NOMO-1 treated with dmso at 0.1 percent for 144 hours (cell line): ENCODE data around the gene IRAK3.

ENCODE experiments used
- DNase-seq: peaks from one replicate; lab custom pipeline; 2025; ENCODE audit not compliant: unreplicated experiment; lab: John Stamatoyannopoulos, UW

The IRAK3 gene

GRCh38 chr12:66252771-66253170, 63.8 kb downstream of the IRAK3 start:
- DNase-seq = no peak

DNA sequence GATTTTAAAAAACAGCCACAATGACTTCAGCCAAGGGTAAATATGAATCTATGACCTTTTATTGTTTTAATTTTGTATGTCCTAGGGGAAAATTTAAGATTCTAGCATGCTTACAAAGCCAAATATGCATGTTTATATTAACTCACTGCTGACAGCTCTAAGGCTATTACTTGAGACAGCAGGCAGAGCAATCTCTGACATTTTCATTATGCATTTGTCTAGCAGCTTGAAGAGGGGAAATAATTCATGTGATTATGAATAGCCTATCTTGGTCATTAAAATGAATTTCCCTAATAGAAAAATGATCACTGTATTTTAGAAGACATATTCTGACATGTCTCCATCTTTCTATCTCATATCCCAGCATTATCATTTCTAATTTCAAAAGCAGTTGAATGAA, 66.7 kb downstream of the IRAK3 start:
- DNase-seq = no peak

- DNase-seq = no peak
Observed at GRCh38 chr12:66258011-66258410, 69.0 kb downstream of the IRAK3 start.

- no peak for DNase-seq
Observed at GRCh38 chr12:66262737-66263136, 73.7 kb downstream of the IRAK3 start.

GRCh38 chr12:66268562-66268961, 79.5 kb downstream of the IRAK3 start:
- peak; percentile 89 for DNase-seq

DNA sequence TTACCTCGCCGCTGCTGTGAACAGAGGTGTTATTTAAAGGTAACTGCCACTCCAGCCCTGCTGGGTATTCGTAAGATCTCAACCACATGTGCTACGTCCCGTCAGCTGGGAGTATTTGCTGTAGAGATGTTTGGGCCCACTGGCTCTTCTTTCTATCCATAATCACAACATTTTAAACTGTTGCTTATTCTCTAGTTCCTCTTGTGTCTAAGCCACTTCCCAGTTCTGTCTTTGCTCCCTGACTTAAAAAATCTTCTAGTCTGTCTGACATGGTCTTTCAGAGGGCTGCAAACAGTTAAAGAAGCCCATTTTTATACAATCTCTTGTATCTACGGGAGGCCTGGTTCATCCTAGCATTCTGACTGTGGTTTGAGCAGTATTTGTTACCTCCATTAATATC, 80.1 kb downstream of the IRAK3 start:
- DNase-seq = peak; percentile 42

DNA sequence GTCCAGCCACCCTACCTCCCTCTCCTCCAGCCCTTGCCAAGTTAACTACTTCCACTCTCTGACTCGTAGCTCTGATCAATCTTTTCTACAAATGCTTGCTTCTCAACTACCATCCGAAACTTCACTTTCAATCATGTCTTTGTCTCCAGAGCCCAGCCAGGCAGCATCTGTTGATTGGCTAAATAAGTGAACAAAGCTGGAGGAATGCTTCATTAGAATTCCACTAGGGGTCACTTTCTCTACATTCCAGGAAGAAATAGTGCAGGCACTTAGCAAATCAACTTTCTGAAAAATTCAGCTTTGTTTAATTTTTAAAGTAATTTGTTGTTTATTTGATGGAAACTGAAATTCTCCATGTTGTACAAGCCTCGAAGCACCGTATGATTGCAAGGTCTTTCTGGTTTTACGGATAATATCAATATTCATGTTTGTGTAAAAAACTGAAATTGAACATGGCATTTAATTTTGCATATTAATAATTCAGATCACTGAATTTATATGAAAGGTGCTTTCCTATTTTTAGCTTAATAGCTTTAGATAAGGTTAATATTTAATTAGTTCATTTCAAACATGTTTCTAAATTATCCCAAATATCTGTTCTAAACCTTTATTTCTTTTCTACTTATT, 80.9 kb downstream of the IRAK3 start:
- peak; percentile 34 for DNase-seq

DNA sequence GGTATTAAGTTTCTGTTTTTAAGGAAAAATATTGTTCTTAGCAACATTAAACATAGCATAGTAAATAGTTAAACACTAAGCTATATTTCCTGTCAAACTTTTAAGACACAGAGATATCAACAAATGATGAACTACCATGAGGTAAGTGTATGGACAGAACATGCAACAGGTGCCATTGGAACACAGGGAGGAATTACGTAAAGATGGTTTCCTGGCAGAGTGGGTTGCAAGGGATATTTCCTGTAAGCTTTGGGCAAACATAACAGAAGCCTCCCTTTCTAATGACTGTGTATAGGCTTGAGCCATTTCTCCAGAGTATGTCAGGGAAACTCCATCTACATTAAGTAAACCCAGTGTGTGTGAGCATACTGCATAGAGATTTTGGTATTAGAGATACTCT, 81.6 kb downstream of the IRAK3 start:
- no peak for DNase-seq

- DNase-seq = no peak
Observed at GRCh38 chr12:66272650-66273049, 83.6 kb downstream of the IRAK3 start.

- no peak for DNase-seq
Observed at GRCh38 chr12:66273147-66273546, 84.1 kb downstream of the IRAK3 start.

DNA sequence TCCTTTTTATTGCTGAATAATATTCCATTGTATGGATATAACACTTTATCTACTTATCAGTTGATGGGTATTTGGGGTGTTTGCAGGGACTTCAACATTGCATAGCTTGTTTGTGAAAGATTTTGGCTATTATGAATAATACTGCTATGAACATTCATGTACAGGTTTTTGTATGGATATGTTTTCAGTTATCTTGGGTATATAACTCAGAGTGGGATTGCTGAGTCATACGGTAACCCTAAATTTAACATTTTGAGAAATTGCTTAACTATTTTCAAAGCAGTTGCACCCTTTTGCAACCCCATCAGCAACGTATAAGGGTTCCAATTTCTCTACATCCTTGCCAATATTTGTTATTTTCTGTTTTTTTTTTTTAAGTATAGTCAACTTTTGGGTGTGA, 86.0 kb downstream of the IRAK3 start:
- no peak for DNase-seq

GRCh38 chr12:66279123-66279712, 90.2 kb downstream of the IRAK3 start:
- peak; percentile 13 for DNase-seq

DNA sequence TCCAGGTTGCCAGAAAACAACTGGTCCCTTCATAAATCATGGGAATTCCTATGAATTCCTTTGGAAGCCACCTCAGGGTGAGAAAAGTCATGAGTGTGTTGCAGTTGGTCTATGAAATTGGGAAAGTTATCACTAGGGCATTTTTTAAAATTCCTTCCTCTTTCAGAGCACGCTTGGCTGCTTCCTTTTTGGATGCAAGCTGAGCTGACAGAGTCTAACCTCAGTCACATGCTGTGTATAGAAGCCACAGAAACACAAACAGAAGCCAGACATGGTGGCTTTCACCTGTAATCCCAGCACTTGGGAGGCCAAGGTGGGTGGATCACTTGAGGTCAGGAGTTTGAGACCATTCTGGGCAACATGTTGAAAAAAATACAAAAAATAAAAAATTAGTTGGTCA, 91.5 kb downstream of the IRAK3 start:
- peak; percentile 31 for DNase-seq

GRCh38 chr12:66282244-66282643, 93.2 kb downstream of the IRAK3 start:
- no peak for DNase-seq

- no peak for DNase-seq
Observed at GRCh38 chr12:66287275-66287674, 98.3 kb downstream of the IRAK3 start.

GRCh38 chr12:66288121-66288520, 99.1 kb downstream of the IRAK3 start:
- no peak for DNase-seq

GRCh38 chr12:66289485-66289884, 100.5 kb downstream of the IRAK3 start:
- DNase-seq = no peak

GRCh38 chr12:66290716-66291200, 101.7 kb downstream of the IRAK3 start:
- no peak for DNase-seq

DNA sequence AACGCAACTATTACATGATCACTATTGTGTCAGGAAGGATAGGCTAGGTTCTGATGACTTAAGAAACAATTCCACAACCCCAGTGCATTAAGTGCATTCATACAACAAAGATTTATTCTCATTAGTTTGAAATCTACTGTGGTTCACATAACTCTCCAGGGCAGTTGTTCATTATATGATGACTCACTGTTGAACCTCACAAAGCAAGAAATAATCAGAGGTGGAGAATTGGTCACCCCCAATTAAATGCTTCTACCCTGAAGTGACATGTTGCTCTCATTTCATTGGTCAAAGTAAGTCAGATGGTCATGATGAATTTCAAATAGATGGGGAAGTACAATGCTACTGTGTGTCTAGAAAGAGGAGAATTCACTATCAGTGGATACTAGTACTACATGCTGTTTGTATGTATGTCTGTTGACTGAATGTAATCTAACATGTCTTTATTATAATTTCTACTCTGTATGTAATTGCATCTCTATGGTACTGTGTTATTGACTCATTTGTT, 107.2 kb downstream of the IRAK3 start:
- no peak for DNase-seq

DNA sequence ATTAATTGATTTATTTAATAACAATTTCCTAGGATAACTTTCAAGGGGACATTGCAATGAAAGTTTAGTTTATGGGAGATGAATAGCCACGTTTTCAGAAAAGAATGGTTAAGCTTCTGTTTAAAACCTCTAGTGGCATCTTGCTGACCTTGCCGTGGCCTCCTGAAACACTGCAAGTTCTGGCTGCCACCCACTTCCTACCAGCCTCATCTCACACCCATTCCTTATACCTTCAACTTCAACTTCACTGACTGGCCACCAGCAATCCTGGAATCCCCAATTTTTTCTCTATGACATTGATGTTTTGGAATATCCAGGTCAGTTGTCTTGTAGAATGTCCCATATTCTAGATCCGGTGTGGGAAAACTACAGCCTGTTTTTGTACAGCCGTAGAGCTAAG, 108.1 kb downstream of the IRAK3 start:
- DNase-seq = no peak

DNA sequence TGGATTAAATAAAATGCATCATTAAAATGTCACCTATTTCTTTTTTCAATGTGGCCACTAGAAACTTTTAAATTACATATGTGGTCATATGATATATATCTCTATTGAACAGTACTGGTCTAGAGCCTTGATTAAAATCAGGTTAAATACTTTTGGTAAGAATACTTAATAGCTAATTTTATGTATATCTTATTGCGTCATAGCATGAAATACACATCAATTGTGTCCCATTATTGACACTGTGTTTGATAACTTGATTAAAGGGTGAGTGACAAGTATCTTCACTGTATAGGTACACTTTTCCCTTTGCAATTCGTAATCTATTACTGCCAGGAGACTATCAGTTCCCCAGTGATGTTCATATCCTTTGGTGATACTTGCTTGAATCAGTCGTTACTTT, 108.9 kb downstream of the IRAK3 start:
- DNase-seq = no peak

GRCh38 chr12:66301944-66302826, 113.2 kb downstream of the IRAK3 start, which contains the start of gene HELB:
Gene HELB, plus strand, starts transcription at chr12:66302493. Its CDS starts 111 bp downstream, at chr12:66302604.
- DNase-seq = peak; percentile 94
